Measurements from ENCODE around the gene MAML2.

- TF ChIP-seq JUN (CRISPR knock-in tag; IDR thresholded peaks at IDR 0.05) (no peak), KDM1A (CRISPR knock-in tag; IDR thresholded peaks at IDR 0.05) (no peak), EP300 (IDR thresholded peaks at IDR 0.05; ENCODE audit: low read depth in 2 of 2, low read length in 2 of 2) (no peak), EP300 (CRISPR knock-in tag; IDR thresholded peaks at IDR 0.05; ENCODE audit: borderline replicate concordance) (no peak), NR3C1 (CRISPR knock-in tag; IDR thresholded peaks at IDR 0.05) (no peak), ZNF572 (CRISPR knock-in tag; IDR thresholded peaks at IDR 0.05) (no peak), CTCF (CRISPR knock-in tag; IDR thresholded peaks at IDR 0.05) (no peak), ZNF20 (CRISPR knock-in tag; IDR thresholded peaks at IDR 0.05) (no peak), EZH2 (conservative IDR thresholded peaks at IDR 0.05; ENCODE audit: low read depth, low read length) (no peak), MAX (IDR thresholded peaks at IDR 0.05) (no peak), NFRKB (IDR thresholded peaks at IDR 0.05) (no peak)
Observed at GRCh38 chr11:96391698-96392307, 48.8 kb upstream of the MAML2 start.
